ENCODE measurements around the gene LRRC7. TPM values are rescaled to one million over a fixed set of nuclear protein-coding genes. Genes with fewer than 3 reads are reported as not detected.
A peak's percentile ranks its signal among the peaks of the same experiment; 100 is the strongest.

The LRRC7 gene
- total and polyA plus RNA-seq, 2 donors (not counting 1 experiment from before 2014, with no cell fraction given), result 0.03 TPM; not detected in 1

- Histone ChIP-seq H4K20me1 (ENCODE audit: control insufficient read depth, extremely low read depth, insufficient read depth, low read length) (no peaks in the 10 kb centered on the region), H3K36me3 (ENCODE audit: control insufficient read depth, insufficient read depth, low read length) (no peaks in the 10 kb centered on the region), H3K9ac (ENCODE audit: insufficient read depth, low read length) (no peak overlapping the region), H2AFZ (ENCODE audit: low read length) (no peak overlapping the region), H3K4me2 (ENCODE audit: extremely low read depth, insufficient read depth, low read length) (no peak overlapping the region), H3K4me3 (replicated peaks in 1 of 4; ENCODE audit: control extremely low read depth in 1 of 4, insufficient read depth in 1 of 4, low read depth in 3 of 4, low read length in 4 of 4) (no peak overlapping the region), H3K4me1 (ENCODE audit: control insufficient read depth, extremely low read depth, insufficient read depth, low read length) (no peaks in the 10 kb centered on the region), H3K27me3 (ENCODE audit: control insufficient read depth, insufficient read depth, low read length) (no peaks in the 10 kb centered on the region), H3K9me3 (ENCODE audit: control insufficient read depth, insufficient read depth, low read depth, low read length) (no peaks in the 10 kb centered on the region), H3K27ac (ENCODE audit: insufficient read depth, low read length) (no peak overlapping the region), H3K79me2 (ENCODE audit: control insufficient read depth, insufficient read depth, low read length) (no peaks in the 10 kb centered on the region)
- peak in 1 of 2 donors; percentile 48 for DNase-seq (ENCODE audit: low read depth in 2 of 2)
- TF ChIP-seq CTCF (conservative IDR thresholded peaks at IDR 0.05 in 1 of 2, IDR thresholded peaks at IDR 0.05 in 1 of 2; ENCODE audit: low read depth in 1 of 2, low read length in 2 of 2) (no peak), EZH2 (IDR thresholded peaks at IDR 0.05; ENCODE audit: low read length, missing control alignments) (no peak)
Measured at GRCh38 chr1:69929308-69930057, 361.8 kb downstream of the LRRC7 start.

- Histone ChIP-seq H3K9ac (ENCODE audit: insufficient read depth, low read length) (no peak overlapping the region), H3K36me3 (ENCODE audit: control insufficient read depth, insufficient read depth, low read length) (no peaks in the 10 kb centered on the region), H3K27ac (ENCODE audit: insufficient read depth, low read length) (no peak overlapping the region), H4K20me1 (ENCODE audit: control insufficient read depth, extremely low read depth, insufficient read depth, low read length) (no peaks in the 10 kb centered on the region), H3K4me1 (ENCODE audit: control insufficient read depth, extremely low read depth, insufficient read depth, low read length) (no peaks in the 10 kb centered on the region), H3K27me3 (ENCODE audit: control insufficient read depth, insufficient read depth, low read length) (no peaks in the 10 kb centered on the region), H3K79me2 (ENCODE audit: control insufficient read depth, insufficient read depth, low read length) (no peaks in the 10 kb centered on the region), H3K9me3 (ENCODE audit: control insufficient read depth, insufficient read depth, low read depth, low read length) (no peaks in the 10 kb centered on the region), H2AFZ (ENCODE audit: low read length) (no peak overlapping the region), H3K4me3 (replicated peaks in 1 of 4; ENCODE audit: control extremely low read depth in 1 of 4, insufficient read depth in 1 of 4, low read depth in 3 of 4, low read length in 4 of 4) (no peak overlapping the region), H3K4me2 (ENCODE audit: extremely low read depth, insufficient read depth, low read length) (no peak overlapping the region)
- DNase-seq (ENCODE audit: low read depth in 2 of 2), result peak in 1 of 2 donors; percentile 40
- TF ChIP-seq CTCF (conservative IDR thresholded peaks at IDR 0.05 in 1 of 2, IDR thresholded peaks at IDR 0.05 in 1 of 2; ENCODE audit: low read depth in 1 of 2, low read length in 2 of 2), result no peak
- no peak for TF ChIP-seq EZH2 (IDR thresholded peaks at IDR 0.05; ENCODE audit: low read length, missing control alignments)
Measured at GRCh38 chr1:69930396-69930795, 362.7 kb downstream of the LRRC7 start.

- TF ChIP-seq CTCF (conservative IDR thresholded peaks at IDR 0.05 in 1 of 2, IDR thresholded peaks at IDR 0.05 in 1 of 2; ENCODE audit: low read depth in 1 of 2, low read length in 2 of 2) (no peak), EZH2 (IDR thresholded peaks at IDR 0.05; ENCODE audit: low read length, missing control alignments) (no peak)
- no peak overlapping the region for H2AFZ ChIP-seq (ENCODE audit: low read length)
Measured at GRCh38 chr1:69932760-69933159, 365.0 kb downstream of the LRRC7 start.

More at GRCh38 chr1:69932760-69933159, 365.0 kb downstream of the LRRC7 start:
- Histone ChIP-seq H3K4me3 (replicated peaks in 1 of 4; ENCODE audit: control extremely low read depth in 1 of 4, insufficient read depth in 1 of 4, low read depth in 3 of 4, low read length in 4 of 4) (no peak overlapping the region), H3K4me2 (ENCODE audit: extremely low read depth, insufficient read depth, low read length) (no peak overlapping the region), H4K20me1 (ENCODE audit: control insufficient read depth, extremely low read depth, insufficient read depth, low read length) (no peaks in the 10 kb centered on the region), H3K9me3 (ENCODE audit: control insufficient read depth, insufficient read depth, low read depth, low read length) (no peaks in the 10 kb centered on the region), H3K79me2 (ENCODE audit: control insufficient read depth, insufficient read depth, low read length) (no peaks in the 10 kb centered on the region), H3K27me3 (ENCODE audit: control insufficient read depth, insufficient read depth, low read length) (no peaks in the 10 kb centered on the region), H3K9ac (ENCODE audit: insufficient read depth, low read length) (no peak overlapping the region), H3K27ac (ENCODE audit: insufficient read depth, low read length) (no peak overlapping the region), H3K36me3 (ENCODE audit: control insufficient read depth, insufficient read depth, low read length) (no peaks in the 10 kb centered on the region), H3K4me1 (ENCODE audit: control insufficient read depth, extremely low read depth, insufficient read depth, low read length) (no peaks in the 10 kb centered on the region)
- DNase-seq (ENCODE audit: low read depth in 2 of 2), result no peak

Measured in fibroblast of lung (primary cell).